ENCODE measurements around the gene WDR37.

Gene WDR37

DNA sequence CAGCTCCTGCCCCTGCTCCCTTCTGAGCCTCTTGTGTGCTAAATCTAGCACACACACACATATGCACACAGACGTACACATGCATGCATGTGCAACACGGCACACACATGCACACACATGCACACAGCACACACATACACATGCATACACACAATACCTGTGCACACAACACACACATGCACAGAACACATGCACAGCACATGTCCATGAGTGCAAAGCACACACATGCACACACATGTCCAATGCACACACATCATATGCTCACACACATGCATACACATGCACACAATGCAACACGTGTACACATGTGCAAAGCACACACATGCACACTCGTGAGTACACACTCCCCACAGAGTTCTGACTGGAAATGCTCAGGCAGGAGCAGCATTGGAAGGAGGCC is 115.0 kb downstream of the WDR37 start:
- Histone ChIP-seq H3K4me2 (ENCODE audit: low read length) (no peak overlapping the region), H3K27me3 (ENCODE audit: control insufficient read depth, low read length) (no peaks in the 10 kb centered on the region), H3K79me2 (ENCODE audit: control insufficient read depth, low read length) (no peaks in the 10 kb centered on the region), H3K9me2 (replicated peaks; ENCODE audit: control insufficient read depth, low read length) (no peaks in the 10 kb centered on the region), H3K36me3 (ENCODE audit: control insufficient read depth, low read length) (no peaks in the 10 kb centered on the region), H4K20me1 (ENCODE audit: control insufficient read depth, insufficient read depth, low read depth, low read length) (no peaks in the 10 kb centered on the region), H3K27ac (ENCODE audit: low read depth, low read length) (no peak overlapping the region), H3K4me1 (ENCODE audit: control insufficient read depth, low read length) (no peaks in the 10 kb centered on the region), H3K9me3 (ENCODE audit: control insufficient read depth, insufficient read depth, low read length) (no peaks in the 10 kb centered on the region), H3F3A (ENCODE audit: control insufficient read depth, insufficient read depth) (no peaks in the 10 kb centered on the region), H3K4me3 (ENCODE audit: low read length) (no peak overlapping the region)
- no peak for TF ChIP-seq EZH2phosphoT487 (IDR thresholded peaks at IDR 0.05; ENCODE audit: borderline replicate concordance, low read length)
- TF ChIP-seq, protein P1, sequence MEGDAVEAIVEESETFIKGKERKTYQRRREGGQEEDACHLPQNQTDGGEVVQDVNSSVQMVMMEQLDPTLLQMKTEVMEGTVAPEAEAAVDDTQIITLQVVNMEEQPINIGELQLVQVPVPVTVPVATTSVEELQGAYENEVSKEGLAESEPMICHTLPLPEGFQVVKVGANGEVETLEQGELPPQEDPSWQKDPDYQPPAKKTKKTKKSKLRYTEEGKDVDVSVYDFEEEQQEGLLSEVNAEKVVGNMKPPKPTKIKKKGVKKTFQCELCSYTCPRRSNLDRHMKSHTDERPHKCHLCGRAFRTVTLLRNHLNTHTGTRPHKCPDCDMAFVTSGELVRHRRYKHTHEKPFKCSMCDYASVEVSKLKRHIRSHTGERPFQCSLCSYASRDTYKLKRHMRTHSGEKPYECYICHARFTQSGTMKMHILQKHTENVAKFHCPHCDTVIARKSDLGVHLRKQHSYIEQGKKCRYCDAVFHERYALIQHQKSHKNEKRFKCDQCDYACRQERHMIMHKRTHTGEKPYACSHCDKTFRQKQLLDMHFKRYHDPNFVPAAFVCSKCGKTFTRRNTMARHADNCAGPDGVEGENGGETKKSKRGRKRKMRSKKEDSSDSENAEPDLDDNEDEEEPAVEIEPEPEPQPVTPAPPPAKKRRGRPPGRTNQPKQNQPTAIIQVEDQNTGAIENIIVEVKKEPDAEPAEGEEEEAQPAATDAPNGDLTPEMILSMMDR (IDR thresholded peaks at IDR 0.05; ENCODE audit: low read depth, low read length, poor library complexity, severe bottlenecking), result no peak

DNA sequence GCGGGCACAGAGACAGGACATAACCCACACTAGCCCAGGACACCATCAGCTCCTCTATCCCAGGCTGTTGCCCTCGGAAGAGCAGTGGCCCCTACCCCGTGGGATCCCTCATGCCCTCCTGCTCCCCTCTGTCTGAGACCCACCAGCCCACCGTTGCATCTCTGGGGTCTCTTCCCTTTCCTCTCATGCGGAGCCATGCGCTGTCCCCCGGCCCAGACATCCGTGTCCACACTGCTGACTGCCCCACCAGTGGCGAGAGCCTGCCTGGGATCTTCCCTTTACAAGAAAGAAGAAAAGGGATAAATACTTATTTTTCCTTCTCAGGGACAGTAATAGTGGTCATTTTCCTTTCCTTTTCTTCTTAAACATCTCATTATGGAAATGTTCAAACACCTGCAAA is 115.4 kb downstream of the WDR37 start:
- Histone ChIP-seq H3K9me2 (replicated peaks; ENCODE audit: control insufficient read depth, low read length) (no peaks in the 10 kb centered on the region), H3K36me3 (ENCODE audit: control insufficient read depth, low read length) (no peaks in the 10 kb centered on the region), H3K79me2 (ENCODE audit: control insufficient read depth, low read length) (no peaks in the 10 kb centered on the region), H3K27me3 (ENCODE audit: control insufficient read depth, low read length) (no peaks in the 10 kb centered on the region), H3K4me3 (ENCODE audit: low read length) (no peak overlapping the region), H4K20me1 (ENCODE audit: control insufficient read depth, insufficient read depth, low read depth, low read length) (no peaks in the 10 kb centered on the region), H3K4me2 (ENCODE audit: low read length) (no peak overlapping the region), H3F3A (ENCODE audit: control insufficient read depth, insufficient read depth) (no peaks in the 10 kb centered on the region), H3K9me3 (ENCODE audit: control insufficient read depth, insufficient read depth, low read length) (no peaks in the 10 kb centered on the region), H3K27ac (ENCODE audit: low read depth, low read length) (no peak overlapping the region), H3K4me1 (ENCODE audit: control insufficient read depth, low read length) (no peaks in the 10 kb centered on the region)
- TF ChIP-seq, protein P1 (IDR thresholded peaks at IDR 0.05; ENCODE audit: low read depth, low read length, poor library complexity, severe bottlenecking), result no peak
- TF ChIP-seq EZH2phosphoT487 (IDR thresholded peaks at IDR 0.05; ENCODE audit: borderline replicate concordance, low read length), result no peak

DNA sequence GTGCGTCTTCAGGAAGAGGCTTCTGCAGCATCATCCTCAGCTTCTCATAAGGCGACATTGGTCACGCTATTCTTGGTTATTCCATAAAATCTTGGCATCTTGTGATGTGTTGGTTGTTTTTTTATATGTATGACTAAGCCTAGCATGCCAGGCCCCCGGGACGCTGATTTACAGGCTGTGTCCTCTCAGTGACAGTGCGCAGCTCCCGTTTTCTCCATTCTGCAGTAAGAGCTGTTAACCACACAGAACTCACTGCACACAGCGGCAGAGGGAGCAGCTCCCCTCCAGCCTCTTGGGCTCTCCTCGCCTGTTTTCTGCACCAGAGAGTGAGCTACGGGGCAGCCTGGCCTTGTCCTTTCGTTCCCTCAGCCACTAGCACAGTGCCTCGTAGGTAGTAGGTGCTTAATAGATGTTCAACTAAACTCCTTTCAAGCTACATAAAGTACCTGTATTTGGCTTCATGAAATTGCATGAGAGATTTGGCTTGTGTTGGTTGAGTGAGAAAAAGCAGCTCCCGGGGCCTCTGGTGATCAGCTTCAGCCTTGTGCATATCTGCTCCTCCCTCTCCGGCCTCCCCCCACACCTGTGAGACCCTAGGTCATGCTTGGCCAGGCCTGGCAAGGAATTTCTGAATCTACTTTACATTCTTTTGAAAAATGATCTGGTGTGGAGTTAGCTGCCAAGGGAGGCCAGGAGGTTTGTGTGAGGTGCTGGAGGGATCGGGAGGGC is 116.2 kb downstream of the WDR37 start:
- TF ChIP-seq, protein P1 (IDR thresholded peaks at IDR 0.05; ENCODE audit: low read depth, low read length, poor library complexity, severe bottlenecking), result no peak
- no peak for TF ChIP-seq EZH2phosphoT487 (IDR thresholded peaks at IDR 0.05; ENCODE audit: borderline replicate concordance, low read length)
- H3K27me3 ChIP-seq (ENCODE audit: control insufficient read depth, low read length), result no peaks in the 10 kb centered on the region
- H3K4me2 ChIP-seq (ENCODE audit: low read length), result no peak overlapping the region
- no peaks in the 10 kb centered on the region for H3K36me3 ChIP-seq (ENCODE audit: control insufficient read depth, low read length)
- H3K79me2 ChIP-seq (ENCODE audit: control insufficient read depth, low read length), result no peaks in the 10 kb centered on the region
- H3K9me2 ChIP-seq (replicated peaks; ENCODE audit: control insufficient read depth, low read length), result no peaks in the 10 kb centered on the region
- H3F3A ChIP-seq (ENCODE audit: control insufficient read depth, insufficient read depth), result no peaks in the 10 kb centered on the region
- no peaks in the 10 kb centered on the region for H3K4me1 ChIP-seq (ENCODE audit: control insufficient read depth, low read length)
- no peaks in the 10 kb centered on the region for H3K9me3 ChIP-seq (ENCODE audit: control insufficient read depth, insufficient read depth, low read length)
- H3K4me3 ChIP-seq (ENCODE audit: low read length), result no peak overlapping the region
- H4K20me1 ChIP-seq (ENCODE audit: control insufficient read depth, insufficient read depth, low read depth, low read length), result no peaks in the 10 kb centered on the region
- H3K27ac ChIP-seq (ENCODE audit: low read depth, low read length), result no peak overlapping the region

Data from DOHH2 (cell line).